ENCODE measurements around the gene GRAMD2A. TPM values are rescaled to one million over a fixed set of nuclear protein-coding genes. Genes with fewer than 3 reads are reported as not detected.

Gene GRAMD2A
- total and polyA plus RNA-seq, 2 experiments from 2014 or later, result not detected

DNA sequence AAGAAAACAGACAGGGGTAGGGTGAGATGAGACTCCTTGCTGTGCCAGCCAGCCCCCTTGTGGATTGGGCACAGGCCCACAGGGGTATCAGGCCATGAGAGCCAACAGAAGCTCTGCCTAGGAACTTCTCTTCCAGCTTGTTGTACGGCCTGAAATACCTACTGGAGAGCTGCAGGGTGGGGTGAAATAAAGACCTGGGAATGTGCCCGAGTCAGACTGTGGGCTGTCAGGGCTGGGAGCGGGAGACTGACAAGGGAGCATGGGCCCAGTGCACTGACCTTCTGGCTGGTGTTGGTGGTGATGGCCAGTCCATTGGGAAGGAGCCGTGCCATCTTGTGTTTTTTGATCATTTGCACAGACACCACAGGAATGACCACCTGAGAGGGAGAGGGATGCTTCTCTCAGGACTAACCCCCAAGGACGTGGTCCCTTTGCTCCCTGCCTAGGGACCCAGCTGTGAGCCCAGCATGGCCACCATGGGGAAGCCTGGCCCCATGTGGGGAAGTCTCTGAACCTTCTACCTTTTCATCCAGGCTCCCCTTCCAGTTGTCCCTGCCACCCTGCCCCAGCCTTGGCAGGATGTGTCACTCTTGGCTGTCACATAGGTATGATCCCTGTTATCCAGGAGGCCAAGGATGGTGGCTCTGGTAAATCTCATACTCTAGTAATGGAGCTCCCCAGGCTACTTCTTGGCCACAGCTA lies 30.7 kb downstream of the GRAMD2A start:
- TF ChIP-seq EZH2 (IDR thresholded peaks at IDR 0.05; ENCODE audit: insufficient read depth, poor library complexity, severe bottlenecking), result no peak
- TF ChIP-seq EZH2phosphoT487 (IDR thresholded peaks at IDR 0.05; ENCODE audit: insufficient read depth, low read depth), result no peak
- Histone ChIP-seq H3K4me1 (ENCODE audit: insufficient read depth) (no peaks in the 10 kb centered on the region), H3K27ac (no peak overlapping the region), H4K20me1 (ENCODE audit: insufficient read depth) (no peaks in the 10 kb centered on the region), H3K9me3 (ENCODE audit: low read depth) (no peaks in the 10 kb centered on the region), H3K27me3 (replicated peaks; ENCODE audit: insufficient read depth) (peaks cover 4% of the 10 kb centered on the region; the same call in 1 of the 2 replicates), H3K9ac (no peak overlapping the region), H3K4me3 (no peak overlapping the region), H3K36me3 (ENCODE audit: low read depth) (no peaks in the 10 kb centered on the region), H3K79me2 (ENCODE audit: insufficient read depth) (no peaks in the 10 kb centered on the region), H3K4me2 (ENCODE audit: unreplicated experiment) (no peak overlapping the region), H3K9me2 (ENCODE audit: insufficient read depth) (no peaks in the 10 kb centered on the region), H2AFZ (no peak overlapping the region), H3F3A (ENCODE audit: insufficient read depth) (no peaks in the 10 kb centered on the region)
- 57 to 60% methylated on average over 5 of the region's 5 CpGs for WGBS, 2 experiments (ENCODE audit: low coverage in 1 of 2, low lambda C conversion rate in 2 of 2, missing lambda C conversion rate in 2 of 2)
- in situ Hi-C loops (cut with MboI), result loop anchor here (25.0 kb wide), 1 partner anchor 705 kb away; no protein-coding TSS in a partner anchor
- no peak for DNase-seq

DNA sequence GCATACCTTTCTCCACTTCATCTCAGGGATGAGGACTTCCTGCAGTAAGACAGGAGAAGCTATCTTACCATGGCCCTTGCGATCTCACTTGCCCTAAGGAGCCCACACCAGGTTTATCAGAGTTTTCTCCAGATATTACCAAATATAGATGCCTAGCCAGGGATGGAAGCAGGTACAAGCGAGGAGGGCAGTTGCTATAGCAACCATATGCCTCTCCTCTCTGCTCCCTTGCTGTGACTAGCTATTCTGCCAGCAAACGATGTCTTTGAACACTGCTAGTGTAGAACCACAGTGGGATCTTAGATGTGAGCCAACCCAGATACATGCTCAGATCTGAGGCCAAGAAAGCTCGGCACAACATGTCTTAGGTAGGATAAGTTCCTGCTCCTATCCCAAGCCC lies 33.9 kb downstream of the GRAMD2A start:
- 57% methylated on average over 4 of the region's 4 CpGs for WGBS, 2 experiments (ENCODE audit: low coverage in 1 of 2, low lambda C conversion rate in 2 of 2, missing lambda C conversion rate in 2 of 2)
- Histone ChIP-seq H4K20me1 (ENCODE audit: insufficient read depth) (no peaks in the 10 kb centered on the region), H3K79me2 (ENCODE audit: insufficient read depth) (no peaks in the 10 kb centered on the region), H3K4me3 (no peak overlapping the region), H3K27me3 (replicated peaks; ENCODE audit: insufficient read depth) (no peaks in the 10 kb centered on the region; the same call in 1 of the 2 replicates), H3K4me1 (ENCODE audit: insufficient read depth) (no peaks in the 10 kb centered on the region), H3K36me3 (ENCODE audit: low read depth) (no peaks in the 10 kb centered on the region), H2AFZ (no peak overlapping the region), H3F3A (ENCODE audit: insufficient read depth) (no peaks in the 10 kb centered on the region), H3K9ac (no peak overlapping the region), H3K4me2 (ENCODE audit: unreplicated experiment) (no peak overlapping the region), H3K9me3 (ENCODE audit: low read depth) (no peaks in the 10 kb centered on the region), H3K27ac (no peak overlapping the region), H3K9me2 (ENCODE audit: insufficient read depth) (no peaks in the 10 kb centered on the region)
- no peak for DNase-seq
- TF ChIP-seq EZH2 (IDR thresholded peaks at IDR 0.05; ENCODE audit: insufficient read depth, poor library complexity, severe bottlenecking) (no peak), EZH2phosphoT487 (IDR thresholded peaks at IDR 0.05; ENCODE audit: insufficient read depth, low read depth) (no peak)
- in situ Hi-C loops (cut with MboI), result loop anchor here (25.0 kb wide), 1 partner anchor 701 kb away; no protein-coding TSS in a partner anchor

DNA sequence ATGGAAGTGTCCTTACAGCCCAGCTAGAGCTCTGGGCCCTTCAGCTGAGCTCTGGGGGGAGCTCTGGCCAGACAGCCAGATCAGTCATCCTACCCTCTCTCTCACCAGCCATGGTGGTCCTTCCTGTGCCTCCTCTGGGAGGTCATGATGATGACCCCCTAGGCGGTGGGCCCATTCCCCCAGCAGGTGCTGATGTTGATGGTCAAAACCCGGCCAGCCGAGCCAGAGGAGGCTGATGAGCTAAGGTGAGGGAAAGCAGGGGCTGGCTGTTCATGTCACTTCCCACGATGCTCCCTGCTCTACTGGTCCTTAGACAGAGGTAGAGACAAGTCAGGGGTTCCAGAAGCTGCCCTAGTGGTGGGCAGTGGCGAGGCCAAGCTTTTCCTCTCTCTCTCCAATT lies 35.0 kb downstream of the GRAMD2A start:
- no peaks in the 10 kb centered on the region for H4K20me1 ChIP-seq (ENCODE audit: insufficient read depth)
- no peaks in the 10 kb centered on the region for H3F3A ChIP-seq (ENCODE audit: insufficient read depth)
- no peak overlapping the region for H2AFZ ChIP-seq
- no peak overlapping the region for H3K4me3 ChIP-seq
- TF ChIP-seq EZH2 (IDR thresholded peaks at IDR 0.05; ENCODE audit: insufficient read depth, poor library complexity, severe bottlenecking) (no peak), EZH2phosphoT487 (IDR thresholded peaks at IDR 0.05; ENCODE audit: insufficient read depth, low read depth) (no peak)
- no peaks in the 10 kb centered on the region for H3K9me3 ChIP-seq (ENCODE audit: low read depth)
- H3K27ac ChIP-seq, result no peak overlapping the region
- no peaks in the 10 kb centered on the region for H3K9me2 ChIP-seq (ENCODE audit: insufficient read depth)
- no peaks in the 10 kb centered on the region for H3K4me1 ChIP-seq (ENCODE audit: insufficient read depth)
- H3K36me3 ChIP-seq (ENCODE audit: low read depth), result no peaks in the 10 kb centered on the region
- H3K4me2 ChIP-seq (ENCODE audit: unreplicated experiment), result no peak overlapping the region
- 63 to 75% methylated on average over 5 of the region's 5 CpGs for WGBS, 2 experiments (ENCODE audit: low coverage in 1 of 2, low lambda C conversion rate in 2 of 2, missing lambda C conversion rate in 2 of 2)
- DNase-seq, result no peak
- no peaks in the 10 kb centered on the region; the same call in 1 of the 2 replicates for H3K27me3 ChIP-seq (replicated peaks; ENCODE audit: insufficient read depth)
- in situ Hi-C loops (cut with MboI), result loop anchor here (25.0 kb wide), 1 partner anchor 700 kb away; no protein-coding TSS in a partner anchor
- no peaks in the 10 kb centered on the region for H3K79me2 ChIP-seq (ENCODE audit: insufficient read depth)
- H3K9ac ChIP-seq, result no peak overlapping the region

DNA sequence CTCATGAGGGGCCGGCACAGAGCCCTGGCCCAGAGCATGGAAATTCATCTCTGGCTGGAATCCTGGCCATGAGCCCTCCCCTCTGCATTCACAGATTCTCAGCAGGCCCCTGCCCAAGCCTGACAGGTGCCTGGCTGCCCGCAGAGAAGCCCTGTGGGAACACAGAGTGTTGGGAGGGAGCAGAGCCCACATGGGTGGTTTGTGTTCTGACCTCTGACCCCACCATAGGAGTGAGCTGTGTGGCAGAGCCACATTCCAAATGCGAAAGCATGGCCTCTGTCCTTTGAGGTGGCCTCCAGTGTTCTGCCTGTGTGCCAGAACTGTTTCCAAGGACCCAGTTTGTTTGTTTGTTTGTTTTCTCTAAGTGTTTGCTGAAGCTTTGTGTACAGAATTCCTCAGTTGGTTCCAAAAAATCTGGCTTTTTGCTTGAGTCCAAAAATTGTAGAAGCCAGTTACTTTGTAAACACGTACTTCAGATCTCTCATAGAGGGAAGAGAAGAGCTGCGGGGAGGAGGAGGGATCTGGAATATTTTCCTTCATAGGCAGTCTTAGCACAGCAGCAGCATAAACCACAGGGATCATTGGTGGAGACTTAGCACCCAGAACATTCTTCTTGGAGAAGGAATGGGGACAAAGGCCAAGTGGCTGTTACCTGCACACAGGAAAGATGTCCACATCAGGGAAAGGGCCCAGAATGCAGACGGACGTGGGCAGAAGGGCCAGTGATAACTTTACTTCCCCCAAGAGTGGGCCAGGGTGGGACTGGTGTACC lies 36.0 kb downstream of the GRAMD2A start:
- Histone ChIP-seq H3K27me3 (replicated peaks; ENCODE audit: insufficient read depth) (no peaks in the 10 kb centered on the region; the same call in 1 of the 2 replicates), H3K79me2 (ENCODE audit: insufficient read depth) (no peaks in the 10 kb centered on the region), H3F3A (ENCODE audit: insufficient read depth) (no peaks in the 10 kb centered on the region), H3K4me2 (ENCODE audit: unreplicated experiment) (no peak overlapping the region), H3K27ac (no peak overlapping the region), H2AFZ (no peak overlapping the region), H3K4me1 (ENCODE audit: insufficient read depth) (no peaks in the 10 kb centered on the region), H4K20me1 (ENCODE audit: insufficient read depth) (no peaks in the 10 kb centered on the region), H3K9ac (no peak overlapping the region), H3K9me3 (ENCODE audit: low read depth) (no peaks in the 10 kb centered on the region), H3K4me3 (no peak overlapping the region), H3K36me3 (ENCODE audit: low read depth) (no peaks in the 10 kb centered on the region), H3K9me2 (ENCODE audit: insufficient read depth) (no peaks in the 10 kb centered on the region)
- 56 to 64% methylated on average over 7 of the region's 7 CpGs for WGBS, 2 experiments (ENCODE audit: low coverage in 1 of 2, low lambda C conversion rate in 2 of 2, missing lambda C conversion rate in 2 of 2)
- no peak for DNase-seq
- in situ Hi-C loops (cut with MboI), result loop anchor here (25.0 kb wide), 1 partner anchor 699 kb away; no protein-coding TSS in a partner anchor
- no peak for TF ChIP-seq EZH2phosphoT487 (IDR thresholded peaks at IDR 0.05; ENCODE audit: insufficient read depth, low read depth)
- TF ChIP-seq EZH2 (IDR thresholded peaks at IDR 0.05; ENCODE audit: insufficient read depth, poor library complexity, severe bottlenecking), result no peak

All from GM23248 (cell line).